ENCODE results near the gene PLCB4. TPM values are rescaled to one million over a fixed set of nuclear protein-coding genes. Genes with fewer than 3 reads are reported as not detected.

The PLCB4 gene
- total RNA-seq, 1 donor from 2014 or later = 1.6 TPM

GRCh38 chr20:9301129-9302090, 232.5 kb downstream of the PLCB4 start:
- peak; percentile 77 for DNase-seq (ENCODE audit: low read depth)
- no peak for TF ChIP-seq CTCF (IDR thresholded peaks at IDR 0.05; ENCODE audit: insufficient read depth, low read length, severe bottlenecking)
- no peaks in the 10 kb centered on the region for H3K27me3 ChIP-seq (ENCODE audit: control insufficient read depth, insufficient read depth, low read length)
- FAIRE-seq = peak; percentile 28
- no peak overlapping the region for H3K4me3 ChIP-seq (ENCODE audit: low read depth, low read length)
- H3K36me3 ChIP-seq (ENCODE audit: control insufficient read depth, insufficient read depth, low read length) = no peaks in the 10 kb centered on the region

- no peak for FAIRE-seq
- Histone ChIP-seq H3K36me3 (ENCODE audit: control insufficient read depth, insufficient read depth, low read length) (no peaks in the 10 kb centered on the region), H3K27me3 (ENCODE audit: control insufficient read depth, insufficient read depth, low read length) (no peaks in the 10 kb centered on the region), H3K4me3 (ENCODE audit: low read depth, low read length) (no peak overlapping the region)
- DNase-seq (ENCODE audit: low read depth) = no peak
- TF ChIP-seq CTCF (IDR thresholded peaks at IDR 0.05; ENCODE audit: insufficient read depth, low read length, severe bottlenecking) = no peak
Measured at GRCh38 chr20:9302091-9302462, 233.2 kb downstream of the PLCB4 start.

GRCh38 chr20:9306521-9306920, 237.6 kb downstream of the PLCB4 start:
- DNase-seq (ENCODE audit: low read depth) (peak; percentile 94), FAIRE-seq (peak; percentile 97)
- no peaks in the 10 kb centered on the region for H3K27me3 ChIP-seq (ENCODE audit: control insufficient read depth, insufficient read depth, low read length)
- H3K36me3 ChIP-seq (ENCODE audit: control insufficient read depth, insufficient read depth, low read length) = no peaks in the 10 kb centered on the region
- H3K4me3 ChIP-seq (ENCODE audit: low read depth, low read length) = no peak overlapping the region
- TF ChIP-seq CTCF (IDR thresholded peaks at IDR 0.05; ENCODE audit: insufficient read depth, low read length, severe bottlenecking) = no peak

- H3K4me3 ChIP-seq (ENCODE audit: low read depth, low read length) = no peak overlapping the region
- no peak for DNase-seq (ENCODE audit: low read depth)
- H3K27me3 ChIP-seq (ENCODE audit: control insufficient read depth, insufficient read depth, low read length) = no peaks in the 10 kb centered on the region
- no peak for TF ChIP-seq CTCF (IDR thresholded peaks at IDR 0.05; ENCODE audit: insufficient read depth, low read length, severe bottlenecking)
- no peaks in the 10 kb centered on the region for H3K36me3 ChIP-seq (ENCODE audit: control insufficient read depth, insufficient read depth, low read length)
- FAIRE-seq = no peak
Measured at GRCh38 chr20:9308056-9308455, 239.2 kb downstream of the PLCB4 start.

GRCh38 chr20:9311132-9311531, 242.2 kb downstream of the PLCB4 start:
- Histone ChIP-seq H3K27me3 (ENCODE audit: control insufficient read depth, insufficient read depth, low read length) (no peaks in the 10 kb centered on the region), H3K4me3 (ENCODE audit: low read depth, low read length) (no peak overlapping the region), H3K36me3 (ENCODE audit: control insufficient read depth, insufficient read depth, low read length) (no peaks in the 10 kb centered on the region)
- FAIRE-seq (no peak), DNase-seq (ENCODE audit: low read depth) (no peak)
- no peak for TF ChIP-seq CTCF (IDR thresholded peaks at IDR 0.05; ENCODE audit: insufficient read depth, low read length, severe bottlenecking)
